Activated T-cell treated with anti-CD3 and anti-CD28 coated beads for 48 hours (primary cell): Measurements from ENCODE around the gene CFAP157.

Source experiments
- DNase-seq: peaks from one replicate; pipeline ENCODE4 v3.0.0-alpha.2; 2020; ENCODE audit warnings: low read depth

CFAP157 gene

DNA sequence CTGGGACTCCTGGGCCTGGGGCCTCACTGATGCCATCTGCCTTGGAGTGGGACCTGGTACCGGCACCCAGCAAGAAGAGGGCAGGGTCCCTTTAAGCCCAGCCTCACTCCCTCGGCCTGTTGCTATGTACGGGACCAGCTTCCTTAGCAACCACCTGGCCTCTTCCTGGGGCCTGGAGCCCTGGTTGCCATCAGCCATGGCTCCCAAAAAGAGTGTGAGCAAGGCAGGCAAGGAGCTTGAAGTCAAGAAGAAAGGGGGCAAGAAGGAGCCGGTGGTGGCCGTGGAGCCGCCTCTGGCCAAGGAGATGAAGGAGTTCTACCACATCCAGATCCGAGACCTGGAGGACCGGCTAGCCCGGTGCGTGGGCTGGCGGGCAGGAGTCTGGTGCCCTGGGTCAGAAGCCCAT is at the start of gene CFAP157:
CFAP157 (plus strand) TSS at position 153 of the 406 bp plus-strand sequence; CDS start at position 197, 44 bp downstream.
- no peak for DNase-seq

GRCh38 chr9:127658428-127658827 is 48.4 kb upstream of the CFAP157 start:
- no peak for DNase-seq

- no peak for DNase-seq
Measured at GRCh38 chr9:127660886-127661741, 45.7 kb upstream of the CFAP157 start.

GRCh38 chr9:127662617-127663016 is 44.2 kb upstream of the CFAP157 start:
- no peak for DNase-seq

DNA sequence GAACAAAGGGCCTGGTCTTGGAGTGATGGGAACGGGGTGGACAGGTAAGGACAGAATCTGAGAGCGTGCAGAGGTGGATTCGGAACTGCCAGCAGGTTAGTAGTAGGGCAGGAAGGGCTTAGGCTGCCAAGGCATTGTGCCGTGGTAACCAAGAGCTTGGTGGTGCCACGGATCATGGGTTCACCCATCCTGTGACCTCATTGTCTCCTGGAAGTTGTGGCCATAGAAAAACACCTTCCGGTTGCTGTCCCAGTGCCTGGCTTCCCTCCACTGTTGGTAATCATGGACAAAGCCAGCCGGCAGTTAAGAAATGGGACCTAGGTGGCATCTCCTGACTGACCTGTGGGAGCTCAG is 42.5 kb upstream of the CFAP157 start:
- no peak for DNase-seq

- DNase-seq, result no peak
Measured at GRCh38 chr9:127664678-127665507, 41.9 kb upstream of the CFAP157 start.

- DNase-seq, result no peak
Measured at GRCh38 chr9:127667127-127667844, 39.5 kb upstream of the CFAP157 start.

- no peak for DNase-seq
Measured at GRCh38 chr9:127667906-127668305, 38.9 kb upstream of the CFAP157 start.

DNA sequence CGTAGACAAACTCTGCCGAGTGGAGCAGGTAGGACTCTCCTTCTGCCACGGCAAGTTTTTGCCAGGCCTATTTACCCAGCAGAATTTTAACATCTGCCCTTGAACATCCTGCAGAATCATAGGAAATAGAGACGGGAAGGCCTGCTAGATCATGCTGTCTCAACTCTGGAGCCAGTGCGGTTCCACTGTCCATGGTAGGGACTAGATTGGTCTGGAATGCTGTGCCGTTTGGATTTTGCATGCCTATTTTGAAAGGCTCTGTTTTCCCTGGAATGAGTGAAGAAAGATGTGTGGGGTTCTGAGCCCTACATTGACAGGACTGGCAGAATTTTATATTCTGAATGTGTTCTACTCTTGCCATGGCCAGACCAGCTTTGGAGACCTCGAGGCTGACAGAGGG is 33.6 kb upstream of the CFAP157 start:
- no peak for DNase-seq

- DNase-seq, result no peak
Measured at GRCh38 chr9:127676638-127677037, 30.1 kb upstream of the CFAP157 start.

DNA sequence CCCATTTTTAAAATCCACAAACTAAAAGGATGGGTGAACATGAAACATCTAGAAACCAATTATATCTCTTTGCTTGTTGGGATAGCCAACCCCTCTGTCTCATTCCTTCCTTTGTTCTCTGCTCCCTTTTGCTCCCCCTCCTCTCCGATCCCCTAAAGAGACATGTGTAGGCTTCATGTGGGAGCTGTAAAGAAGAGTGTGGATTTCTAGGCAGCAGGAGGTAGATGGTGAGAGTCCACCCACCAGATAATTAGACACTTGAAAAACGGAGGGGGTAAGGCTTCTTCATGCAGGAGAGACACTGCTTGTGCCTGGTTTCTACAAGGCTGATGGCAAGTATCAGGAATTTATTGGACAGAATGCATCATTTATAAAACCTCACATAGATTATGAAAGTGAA is 27.3 kb upstream of the CFAP157 start:
- no peak for DNase-seq

GRCh38 chr9:127680226-127680625 is 26.6 kb upstream of the CFAP157 start:
- no peak for DNase-seq

GRCh38 chr9:127680846-127681245 is 25.9 kb upstream of the CFAP157 start:
- DNase-seq, result no peak

GRCh38 chr9:127682351-127683136 is 24.2 kb upstream of the CFAP157 start:
- DNase-seq, result no peak

DNA sequence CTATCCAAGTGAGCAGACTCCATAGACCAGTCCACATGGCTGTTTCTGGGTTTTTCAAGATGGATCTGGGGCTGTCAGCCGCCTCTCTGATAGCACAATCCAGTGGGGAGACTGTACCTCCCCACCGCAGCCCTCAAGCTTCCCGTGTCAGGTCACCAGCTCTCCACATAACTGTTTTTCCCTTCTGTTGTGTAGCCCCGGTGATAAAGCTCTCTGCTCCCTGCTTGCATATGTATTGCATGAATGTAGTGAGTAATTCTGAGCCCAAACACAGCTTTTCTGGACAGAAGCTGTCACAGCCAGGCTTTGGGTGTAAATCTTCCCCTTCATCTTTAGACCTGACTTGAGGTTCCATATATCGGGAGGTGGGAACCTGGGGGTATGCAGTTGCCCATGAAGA is 23.1 kb upstream of the CFAP157 start:
- DNase-seq, result no peak

GRCh38 chr9:127684576-127684975 is 22.2 kb upstream of the CFAP157 start:
- DNase-seq, result no peak

- no peak for DNase-seq
Measured at GRCh38 chr9:127686461-127687393, 20.1 kb upstream of the CFAP157 start.

GRCh38 chr9:127689329-127690000 is 17.3 kb upstream of the CFAP157 start:
- no peak for DNase-seq

DNA sequence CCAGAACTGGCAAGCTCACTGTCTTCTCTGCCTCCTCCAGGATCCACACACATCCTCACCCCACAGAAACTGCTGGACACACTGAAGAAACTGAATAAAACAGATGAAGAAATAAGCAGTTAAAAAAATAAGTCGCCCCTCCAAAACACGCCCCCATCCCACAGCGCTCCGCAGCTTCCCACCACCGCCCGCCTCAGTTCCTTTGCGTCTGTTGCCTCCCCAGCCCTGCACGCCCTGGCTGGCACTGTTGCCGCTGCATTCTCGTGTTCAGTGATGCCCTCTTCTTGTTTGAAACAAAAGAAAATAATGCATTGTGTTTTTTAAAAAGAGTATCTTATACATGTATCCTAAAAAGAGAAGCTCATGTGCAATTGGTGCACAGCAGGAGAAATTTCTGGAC is 16.1 kb upstream of the CFAP157 start:
- DNase-seq, result no peak

GRCh38 chr9:127692071-127692470 is 14.7 kb upstream of the CFAP157 start:
- no peak for DNase-seq
